ENCODE measurements around the gene PCYT1A. TPM values are rescaled to one million over a fixed set of nuclear protein-coding genes. Genes with fewer than 3 reads are reported as not detected.
A peak's percentile ranks its signal among the peaks of the same experiment; 100 is the strongest.
"Not testable (repeated sequence)": the region's sequence is repeated elsewhere in the genome, so short reads cannot be mapped to it uniquely, and the experiment has no call there.

The PCYT1A gene
- total and polyA plus RNA-seq, 8 donors = 36.2 to 71.0 (median 41.7) TPM

- no peaks in the 10 kb centered on the region for H3K27me3 ChIP-seq
- no peak overlapping the region for H3K27ac ChIP-seq
- H3K9me3 ChIP-seq = no peaks in the 10 kb centered on the region
- no peaks in the 10 kb centered on the region for H3K36me3 ChIP-seq
- intact Hi-C loops (cut with DNase I) = no loop called here
- H3K4me1 ChIP-seq = peaks cover 0 to 13% of the 10 kb centered on the region in 2 donors
- H3K4me3 ChIP-seq = no peak overlapping the region
- DNase-seq = no peak
- no peak for TF ChIP-seq CTCF (IDR thresholded peaks at IDR 0.05)
- no peak for ATAC-seq
Observed at GRCh38 chr3:196314597-196314996, 27.1 kb upstream of the PCYT1A start.

DNA sequence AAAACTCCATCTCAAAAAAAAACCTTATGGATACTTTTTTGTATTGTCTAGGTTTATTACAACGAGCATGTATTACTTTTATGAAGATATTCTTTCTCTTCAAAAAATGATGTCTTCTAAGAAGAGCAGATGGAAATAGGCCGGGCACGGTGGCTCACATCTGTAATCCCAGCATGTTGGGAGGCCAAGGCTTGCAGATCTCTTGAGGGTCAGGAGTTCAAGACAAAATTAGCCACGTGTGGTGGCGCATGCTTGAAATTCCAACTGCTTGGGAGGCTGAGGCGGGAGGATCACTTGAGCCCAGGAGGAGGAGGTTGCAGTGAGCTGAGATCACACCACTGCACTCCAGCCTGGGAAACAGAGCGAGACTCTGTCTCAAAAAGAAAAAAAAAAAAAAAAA is 26.6 kb upstream of the PCYT1A start:
- DNase-seq; ATAC-seq; intact Hi-C loops (cut with DNase I); H3K27me3 ChIP-seq; H3K9me3 ChIP-seq; H3K27ac ChIP-seq; H3K36me3 ChIP-seq; H3K4me3 ChIP-seq: not testable (repeated sequence)
- peaks cover 0 to 10% of the 10 kb centered on the region in 2 donors for H3K4me1 ChIP-seq

DNA sequence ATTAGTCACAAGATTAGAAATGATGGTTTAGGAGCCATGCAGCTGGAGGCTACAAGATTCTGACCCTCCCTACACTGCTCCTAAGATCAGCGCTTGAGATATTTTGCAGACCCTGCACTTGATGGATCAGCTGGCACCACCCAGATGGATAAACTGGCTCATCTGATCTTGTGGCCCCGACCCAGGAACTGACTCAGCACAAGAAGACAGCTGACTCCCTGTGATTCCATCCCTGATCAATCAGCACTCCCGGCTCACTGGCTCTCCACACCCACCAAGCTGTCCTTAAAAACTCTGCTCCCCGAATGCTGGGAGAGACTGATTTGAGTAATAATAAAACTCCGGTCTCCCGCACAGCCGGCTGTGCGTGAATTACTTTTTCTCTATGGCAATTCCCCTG is 15.4 kb upstream of the PCYT1A start:
- H3K4me1 ChIP-seq; H3K4me3 ChIP-seq; H3K27ac ChIP-seq; H3K9me3 ChIP-seq; H3K27me3 ChIP-seq; DNase-seq; H3K36me3 ChIP-seq; intact Hi-C loops (cut with DNase I); ATAC-seq: not testable (repeated sequence)

DNA sequence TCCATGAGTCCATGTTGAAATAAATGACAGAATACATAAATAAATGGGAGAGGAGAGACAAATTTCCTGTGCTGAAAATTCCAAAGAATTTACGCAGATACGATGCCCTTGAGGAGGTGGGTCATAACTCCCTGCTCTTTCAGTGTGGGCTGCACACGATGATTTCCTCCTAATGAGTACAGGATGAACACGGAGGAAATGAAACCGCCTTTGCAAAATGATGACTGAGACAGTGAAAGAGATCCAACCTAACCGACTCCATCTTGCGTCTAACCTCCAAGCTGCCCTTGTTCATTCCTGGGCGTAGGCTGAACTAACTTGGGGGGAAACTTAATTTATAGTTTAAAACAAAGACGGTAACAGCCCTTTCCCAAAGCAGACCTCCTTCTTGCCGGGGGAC is 15.0 kb upstream of the PCYT1A start:
- H3K27me3 ChIP-seq; intact Hi-C loops (cut with DNase I); H3K36me3 ChIP-seq; H3K9me3 ChIP-seq; H3K4me1 ChIP-seq; H3K27ac ChIP-seq; DNase-seq; ATAC-seq; H3K4me3 ChIP-seq: not testable (repeated sequence)

- Histone ChIP-seq H3K4me3 (no peak overlapping the region), H3K4me1 (no peaks in the 10 kb centered on the region), H3K36me3 (no peaks in the 10 kb centered on the region), H3K27ac (no peak overlapping the region), H3K9me3 (no peaks in the 10 kb centered on the region), H3K27me3 (no peaks in the 10 kb centered on the region)
- intact Hi-C loops (cut with DNase I) = no loop called here
- no peak for TF ChIP-seq CTCF (IDR thresholded peaks at IDR 0.05)
- DNase-seq = no peak
- ATAC-seq = no peak
Observed at GRCh38 chr3:196298521-196298920, 11.0 kb upstream of the PCYT1A start.

- Histone ChIP-seq H3K4me3 (no peak overlapping the region), H3K27ac (no peak overlapping the region), H3K36me3 (no peaks in the 10 kb centered on the region), H3K27me3 (no peaks in the 10 kb centered on the region), H3K9me3 (no peaks in the 10 kb centered on the region), H3K4me1 (no peaks in the 10 kb centered on the region)
- intact Hi-C loops (cut with DNase I) = no loop called here
- ATAC-seq (no peak), DNase-seq (no peak)
- TF ChIP-seq CTCF (IDR thresholded peaks at IDR 0.05) = no peak
Observed at GRCh38 chr3:196292286-196292923, 4.9 kb upstream of the PCYT1A start.

DNA sequence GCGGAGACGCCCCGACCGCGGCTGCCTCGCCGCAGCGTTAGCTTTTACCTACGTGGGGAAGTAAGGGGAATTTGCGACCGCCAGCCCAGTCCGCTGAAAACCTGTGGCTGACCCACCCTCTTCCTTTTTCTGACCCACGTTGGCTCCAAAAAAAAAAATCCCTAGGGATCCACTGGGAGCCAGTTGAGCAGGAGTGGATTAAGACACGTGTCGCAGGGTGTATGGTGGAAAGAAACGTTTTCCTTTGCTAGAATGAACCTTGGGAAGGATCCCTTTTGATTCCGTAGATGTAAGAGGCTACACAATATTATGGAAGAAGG is 575 bp upstream of the PCYT1A start:
- Histone ChIP-seq H3K36me3 (no peaks in the 10 kb centered on the region), H3K27ac (peak overlapping the region; percentile 90 to 97), H3K9me3 (no peaks in the 10 kb centered on the region), H3K4me3 (peak overlapping the region; percentile 73 to 86), H3K27me3 (no peaks in the 10 kb centered on the region), H3K4me1 (peaks cover 8 to 37% of the 10 kb centered on the region in 2 donors)
- TF ChIP-seq CTCF (IDR thresholded peaks at IDR 0.05) = no peak
- intact Hi-C loops (cut with DNase I) = no loop called here
- ATAC-seq (peak; percentile 14), DNase-seq (no peak)

Measured in left lung (tissue), 10 donors.